Measurements from ENCODE around the gene TEX22.

The TEX22 gene

GRCh38 chr14:105367116-105368031 lies 31.0 kb upstream of the TEX22 start (continued):
- TF ChIP-seq ZNF26 (tag by site-specific recombination; IDR thresholded peaks at IDR 0.05) (no peak), ZNF133 (tag by site-specific recombination; IDR thresholded peaks at IDR 0.05) (no peak), SETDB1 (IDR thresholded peaks at IDR 0.05; ENCODE audit: insufficient read length, low read length) (no peak), ZNF214 (tag by site-specific recombination; IDR thresholded peaks at IDR 0.05; ENCODE audit: borderline replicate concordance) (no peak), SP3 (tag by site-specific recombination; IDR thresholded peaks at IDR 0.05) (no peak)

GRCh38 chr14:105368032-105368417 lies 30.3 kb upstream of the TEX22 start:
- Histone ChIP-seq H3K36me3 (ENCODE audit: control insufficient read depth in 2 of 2, insufficient read depth in 1 of 2, low read length in 2 of 2) (peaks cover 0 to 13% of the 10 kb centered on the region in 2 experiments; a peak in 1 of 3 replicates), H3K4me1 (ENCODE audit: control insufficient read depth, insufficient read depth, low read length) (peaks cover 6% of the 10 kb centered on the region; the same call in 1 of the 2 replicates), H3K4me3 (ENCODE audit: low read depth, low read length) (no peak overlapping the region), H3K9me3 (ENCODE audit: control insufficient read depth, insufficient read depth, low read depth, low read length) (no peaks in the 10 kb centered on the region), H3K27ac (ENCODE audit: extremely low read depth, low read depth, low read length) (no peak overlapping the region)
- TF ChIP-seq ZNF560 (tag by site-specific recombination; IDR thresholded peaks at IDR 0.05; ENCODE audit: borderline replicate concordance) (no peak), ZNF791 (tag by site-specific recombination; IDR thresholded peaks at IDR 0.05) (no peak), PRDM6 (tag by site-specific recombination; IDR thresholded peaks at IDR 0.05) (no peak)
- POLR2A ChIA-PET = interaction anchor here (0.6 kb wide), 1 partner anchor 124 kb away, joined by 3 read pairs; no protein-coding TSS in a partner anchor
- CTCF ChIA-PET = no interaction called here

- Histone ChIP-seq H3K27ac (ENCODE audit: extremely low read depth, low read depth, low read length) (no peak overlapping the region), H3K9me3 (ENCODE audit: control insufficient read depth, insufficient read depth, low read depth, low read length) (no peaks in the 10 kb centered on the region), H3K4me1 (ENCODE audit: control insufficient read depth, insufficient read depth, low read length) (peaks cover 6% of the 10 kb centered on the region; the same call in 1 of the 2 replicates), H3K4me3 (ENCODE audit: low read depth, low read length) (no peak overlapping the region), H3K36me3 (ENCODE audit: control insufficient read depth in 2 of 2, insufficient read depth in 1 of 2, low read length in 2 of 2) (peaks cover 0 to 13% of the 10 kb centered on the region in 2 experiments; a peak in 1 of 3 replicates)
- POLR2A ChIA-PET = no interaction called here
- no peak for TF ChIP-seq GLI4 (tag by site-specific recombination; IDR thresholded peaks at IDR 0.05)
- no peak for TF ChIP-seq ZNF18 (tag by site-specific recombination; IDR thresholded peaks at IDR 0.05)
- TF ChIP-seq ZNF423 (tag by site-specific recombination; IDR thresholded peaks at IDR 0.05) = no peak
- TF ChIP-seq IKZF3 (tag by site-specific recombination; IDR thresholded peaks at IDR 0.05) = no peak
- TF ChIP-seq TRIM28 (IDR thresholded peaks at IDR 0.05; ENCODE audit: borderline replicate concordance, low read length) = no peak
- TF ChIP-seq WT1 (tag by site-specific recombination; IDR thresholded peaks at IDR 0.05) = no peak
- TF ChIP-seq ZNF366 (tag by site-specific recombination; conservative IDR thresholded peaks at IDR 0.05) = no peak
- CTCF ChIA-PET = interaction anchor here (1.1 kb wide), 1 partner anchor 122 kb away, joined by 6 read pairs; no protein-coding TSS in a partner anchor
Observed at GRCh38 chr14:105368426-105368825, 29.9 kb upstream of the TEX22 start.
